Lower lobe of right lung (tissue), 2 donors: ENCODE measurements around the gene PPP1R7. TPM values are rescaled to one million over a fixed set of nuclear protein-coding genes. Genes with fewer than 3 reads are reported as not detected.

Source experiments
- ATAC-seq, 2 donors: fragments of 200-7000 bp; cut with Tn5 transposase; one replicate each; pipeline ENCODE4 v1.9.1; 2020 to 2022; ENCODE audit warnings: mild to moderate bottlenecking in 2 of 2, moderate library complexity in 2 of 2
- DNase-seq: peaks from one replicate; pipeline ENCODE4 v3.0.0-alpha.2; 2020
- H3K27ac ChIP-seq: fragments of 200-600 bp; one replicate; pipeline ENCODE4 v1.8.0; 2022
- H3K27me3 ChIP-seq: fragments of 200-600 bp; one replicate; pipeline ENCODE4 v1.8.0; 2022; ENCODE audit warnings: low read depth
- H3K36me3 ChIP-seq: fragments of 200-600 bp; one replicate; pipeline ENCODE4 v1.8.0; 2022; ENCODE audit warnings: mild to moderate bottlenecking
- H3K4me1 ChIP-seq: fragments of 200-600 bp; one replicate; pipeline ENCODE4 v1.8.0; 2022
- H3K4me3 ChIP-seq: fragments of 200-600 bp; one replicate; pipeline ENCODE4 v1.8.0; 2022; ENCODE audit warnings: mild to moderate bottlenecking
- H3K9me3 ChIP-seq: fragments of 200-600 bp; one replicate; pipeline ENCODE4 v1.8.0; 2022
- intact Hi-C: fragments of 100-400 bp; cut with DNase I; formaldehyde crosslinking; loops from one replicate; pipeline ENCODE4 v1.11.0; 2022
- total RNA-seq: library from RNA; stranded (reverse); fragmentation: NEBNext Ultra II Directional; extraction: Animal tissue kit (Norgen Biotek cat#: 25700); gene quantifications from one replicate; pipeline ENCODE4 v1.2.1, GENCODE V29; 2021
- TF ChIP-seq, protein P1 (sequence below): fragments of 200-600 bp; IDR thresholded peaks from one replicate; pipeline ENCODE4 v1.8.0; 2022; ENCODE audit warnings: antibody characterized with exemption, mild to moderate bottlenecking
- donor health status: DM: no; HTN: yes; CAD: no; lungs with severe emphysema.

The PPP1R7 gene
- total RNA-seq, 1 donor from 2014 or later, result 58.9 TPM

DNA sequence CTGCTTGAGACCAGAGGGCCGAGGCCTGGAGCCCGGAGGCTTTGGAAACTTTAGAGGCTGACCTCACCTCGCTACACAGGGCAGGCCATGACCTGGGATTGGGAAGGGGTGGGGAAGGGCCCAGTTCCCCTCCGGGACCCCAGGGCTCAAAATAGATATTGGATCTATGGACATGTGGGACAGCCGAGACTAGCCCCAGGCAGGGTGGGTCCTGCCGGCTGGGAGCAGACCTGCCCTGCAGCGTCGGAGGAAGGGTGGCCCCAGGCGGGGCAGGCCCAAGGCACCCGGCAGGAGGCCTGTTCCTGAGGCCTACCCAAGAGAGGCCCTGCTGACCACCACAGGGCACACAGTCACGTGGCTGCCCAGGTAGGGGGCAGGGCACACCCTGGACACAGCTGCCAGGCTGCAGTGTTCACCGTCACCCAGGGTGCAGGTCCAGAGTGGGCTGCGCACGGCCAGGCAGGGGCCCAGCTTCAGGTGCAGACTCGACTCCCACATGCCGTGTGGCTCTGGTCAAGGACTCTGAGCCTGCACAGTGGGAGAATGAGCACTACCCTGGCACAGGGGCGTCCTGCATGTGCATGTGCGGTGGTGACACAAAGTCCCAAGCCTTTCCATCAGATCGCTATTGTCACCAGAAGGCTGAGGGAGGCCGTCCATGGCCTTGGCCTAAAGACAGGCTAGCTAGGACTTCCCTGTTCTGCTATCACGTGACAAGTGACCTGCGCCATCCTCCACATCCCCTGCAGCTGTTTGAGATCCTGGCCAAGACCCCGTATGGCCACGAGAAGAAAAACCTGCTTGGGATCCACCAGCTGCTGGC, 51.4 kb downstream of the PPP1R7 start:
- no peaks in the 10 kb centered on the region for H3K36me3 ChIP-seq
- no peak overlapping the region for H3K27ac ChIP-seq
- ATAC-seq (no peak), DNase-seq (no peak)
- H3K9me3 ChIP-seq, result no peaks in the 10 kb centered on the region
- TF ChIP-seq, protein P1, sequence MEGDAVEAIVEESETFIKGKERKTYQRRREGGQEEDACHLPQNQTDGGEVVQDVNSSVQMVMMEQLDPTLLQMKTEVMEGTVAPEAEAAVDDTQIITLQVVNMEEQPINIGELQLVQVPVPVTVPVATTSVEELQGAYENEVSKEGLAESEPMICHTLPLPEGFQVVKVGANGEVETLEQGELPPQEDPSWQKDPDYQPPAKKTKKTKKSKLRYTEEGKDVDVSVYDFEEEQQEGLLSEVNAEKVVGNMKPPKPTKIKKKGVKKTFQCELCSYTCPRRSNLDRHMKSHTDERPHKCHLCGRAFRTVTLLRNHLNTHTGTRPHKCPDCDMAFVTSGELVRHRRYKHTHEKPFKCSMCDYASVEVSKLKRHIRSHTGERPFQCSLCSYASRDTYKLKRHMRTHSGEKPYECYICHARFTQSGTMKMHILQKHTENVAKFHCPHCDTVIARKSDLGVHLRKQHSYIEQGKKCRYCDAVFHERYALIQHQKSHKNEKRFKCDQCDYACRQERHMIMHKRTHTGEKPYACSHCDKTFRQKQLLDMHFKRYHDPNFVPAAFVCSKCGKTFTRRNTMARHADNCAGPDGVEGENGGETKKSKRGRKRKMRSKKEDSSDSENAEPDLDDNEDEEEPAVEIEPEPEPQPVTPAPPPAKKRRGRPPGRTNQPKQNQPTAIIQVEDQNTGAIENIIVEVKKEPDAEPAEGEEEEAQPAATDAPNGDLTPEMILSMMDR, result no peak
- H3K27me3 ChIP-seq, result no peaks in the 10 kb centered on the region
- H3K4me3 ChIP-seq, result no peak overlapping the region
- H3K4me1 ChIP-seq, result no peaks in the 10 kb centered on the region
- intact Hi-C loops, result no loop called here

GRCh38 chr2:241202268-241202585, 52.0 kb downstream of the PPP1R7 start:
- no peak for DNase-seq
- no peaks in the 10 kb centered on the region for H3K9me3 ChIP-seq
- no peaks in the 10 kb centered on the region for H3K36me3 ChIP-seq
- H3K4me3 ChIP-seq, result no peak overlapping the region
- H3K27ac ChIP-seq, result no peak overlapping the region
- H3K4me1 ChIP-seq, result no peaks in the 10 kb centered on the region
- TF ChIP-seq, protein P1, result no peak
- intact Hi-C loops, result no loop called here
- no peaks in the 10 kb centered on the region for H3K27me3 ChIP-seq
- ATAC-seq, result no peak

DNA sequence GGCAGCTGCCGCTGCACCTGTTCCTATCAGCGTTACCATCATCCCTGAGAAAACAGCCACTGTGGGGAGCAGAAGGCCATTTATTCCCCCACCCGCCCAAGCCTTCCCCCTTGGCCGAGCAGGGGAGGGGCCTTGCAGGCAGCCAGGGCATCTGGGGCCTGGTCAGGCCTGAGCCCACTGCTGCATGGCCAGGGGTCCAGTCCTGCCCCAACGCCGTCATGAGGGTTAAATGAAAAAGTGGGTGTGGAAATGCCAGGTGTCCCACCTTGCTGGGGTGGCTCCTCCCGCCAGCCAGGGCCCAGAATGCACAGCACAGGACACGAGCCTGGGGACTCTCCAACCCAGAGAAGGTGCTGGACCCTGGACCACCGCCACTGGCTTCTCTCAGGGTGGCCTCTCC, 52.4 kb downstream of the PPP1R7 start:
- Histone ChIP-seq H3K4me3 (no peak overlapping the region), H3K9me3 (no peaks in the 10 kb centered on the region), H3K36me3 (no peaks in the 10 kb centered on the region), H3K27ac (no peak overlapping the region), H3K4me1 (no peaks in the 10 kb centered on the region), H3K27me3 (no peaks in the 10 kb centered on the region)
- DNase-seq (no peak), ATAC-seq (no peak)
- intact Hi-C loops, result no loop called here
- TF ChIP-seq, protein P1, result no peak

DNA sequence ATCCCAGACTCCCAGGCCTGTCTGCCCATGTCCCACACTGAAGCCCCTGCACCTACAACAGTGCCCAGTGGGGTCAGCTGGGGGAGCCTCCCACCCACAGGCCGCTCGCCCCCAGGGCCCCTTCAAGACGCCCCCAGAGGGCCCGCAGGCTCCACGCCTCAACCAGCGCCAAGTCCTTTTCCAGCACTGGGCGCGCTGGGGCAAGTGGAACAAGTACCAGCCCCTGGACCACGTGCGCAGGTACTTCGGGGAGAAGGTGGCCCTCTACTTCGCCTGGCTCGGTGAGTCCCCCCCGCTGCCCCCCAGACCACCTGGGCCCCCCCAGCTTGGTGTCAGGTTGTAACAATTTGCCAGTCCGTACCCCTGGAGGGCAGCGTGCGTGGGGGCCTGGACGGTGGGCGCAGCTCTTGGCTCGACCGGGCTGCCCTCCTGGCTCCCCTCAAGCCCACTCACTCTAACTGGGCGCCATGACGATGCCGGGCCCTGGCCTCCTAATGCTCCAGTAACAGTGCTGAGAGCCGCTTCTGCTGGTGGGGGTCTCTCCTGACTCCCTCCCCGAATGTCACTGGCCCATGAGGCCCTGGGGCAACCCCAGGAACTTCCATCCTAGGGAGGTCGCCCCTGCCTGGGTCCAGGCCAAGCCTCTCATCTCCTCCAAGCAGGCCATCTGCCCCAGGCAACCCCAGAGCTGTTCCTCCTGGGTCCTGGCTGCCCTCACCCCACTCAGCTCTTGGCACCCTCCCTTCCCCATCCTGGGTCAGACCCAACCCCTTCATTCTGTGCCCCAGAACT, 53.1 kb downstream of the PPP1R7 start:
- DNase-seq (no peak), ATAC-seq (peak in 1 of 2 donors; percentile 12)
- Histone ChIP-seq H3K4me3 (no peak overlapping the region), H3K4me1 (no peaks in the 10 kb centered on the region), H3K36me3 (no peaks in the 10 kb centered on the region), H3K27ac (no peak overlapping the region), H3K9me3 (no peaks in the 10 kb centered on the region), H3K27me3 (no peaks in the 10 kb centered on the region)
- intact Hi-C loops, result no loop called here
- TF ChIP-seq, protein P1, result no peak

GRCh38 chr2:241204010-241204384, 53.7 kb downstream of the PPP1R7 start:
- DNase-seq (no peak), ATAC-seq (no peak)
- Histone ChIP-seq H3K4me3 (no peak overlapping the region), H3K9me3 (no peaks in the 10 kb centered on the region), H3K4me1 (no peaks in the 10 kb centered on the region), H3K36me3 (no peaks in the 10 kb centered on the region), H3K27ac (no peak overlapping the region), H3K27me3 (no peaks in the 10 kb centered on the region)
- intact Hi-C loops, result no loop called here
- TF ChIP-seq, protein P1, result no peak
